Measurements from ENCODE around the gene ZNF143. TPM values are rescaled to one million over a fixed set of nuclear protein-coding genes. Genes with fewer than 3 reads are reported as not detected.

The ZNF143 gene
- total and polyA plus RNA-seq, 7 experiments from 2014 or later: 29.6 to 47.5 (median 41.5) TPM

- Histone ChIP-seq H3K9me3 (ENCODE audit: control insufficient read depth in 2 of 3, low read length in 3 of 3) (no peaks in the 10 kb centered on the region), H3K27me3 (ENCODE audit: control insufficient read depth in 2 of 2, insufficient read depth in 2 of 2, low read length in 2 of 2) (no peaks in the 10 kb centered on the region), H3K4me3 (ENCODE audit: low read length) (no peak overlapping the region), H3K4me1 (ENCODE audit: control insufficient read depth in 2 of 2, insufficient read depth in 2 of 2, low read length in 2 of 2) (no peaks in the 10 kb centered on the region), H3K27ac (ENCODE audit: low read depth, low read length) (no peak overlapping the region), H3K36me3 (ENCODE audit: control insufficient read depth in 2 of 3, insufficient read depth in 3 of 3, low read length in 3 of 3) (peaks cover 0 to 26% (median 6%) of the 10 kb centered on the region in 3 experiments)
- CTCF ChIA-PET: no interaction called here
- POLR2A ChIA-PET: no interaction called here
- intact Hi-C loops (cut with micrococcal nuclease): no loop called here
- Mint-ChIP-seq H3K27ac (no peak overlapping the region), H3K4me3 (no peak overlapping the region), H3K4me1 (no peaks in the 10 kb centered on the region), H3K27me3 (no peaks in the 10 kb centered on the region), H3K36me3 (peaks cover 0 to 29% (median 22%) of the 10 kb centered on the region in 5 donors), H3K9me3 (no peaks in the 10 kb centered on the region)
- no peak for ATAC-seq
- DNase-seq: no peak
These were observed 64.3 kb downstream of the ZNF143 start for GRCh38 chr11:9525116-9525515.

- no peak for DNase-seq
- intact Hi-C loops (cut with micrococcal nuclease): no loop called here
- Histone ChIP-seq H3K27ac (ENCODE audit: low read depth, low read length) (no peak overlapping the region), H3K9me3 (ENCODE audit: control insufficient read depth in 2 of 3, low read length in 3 of 3) (no peaks in the 10 kb centered on the region), H3K27me3 (ENCODE audit: control insufficient read depth in 2 of 2, insufficient read depth in 2 of 2, low read length in 2 of 2) (no peaks in the 10 kb centered on the region), H3K4me1 (ENCODE audit: control insufficient read depth in 2 of 2, insufficient read depth in 2 of 2, low read length in 2 of 2) (no peaks in the 10 kb centered on the region), H3K4me3 (ENCODE audit: low read length) (no peak overlapping the region), H3K36me3 (ENCODE audit: control insufficient read depth in 2 of 3, insufficient read depth in 3 of 3, low read length in 3 of 3) (peaks cover 0 to 26% (median 6%) of the 10 kb centered on the region in 3 experiments)
- CTCF ChIA-PET: no interaction called here
- no peak for ATAC-seq
- Mint-ChIP-seq H3K36me3 (peaks cover 0 to 29% (median 20%) of the 10 kb centered on the region in 5 donors), H3K27me3 (no peaks in the 10 kb centered on the region), H3K4me1 (no peaks in the 10 kb centered on the region), H3K4me3 (no peak overlapping the region), H3K9me3 (no peaks in the 10 kb centered on the region), H3K27ac (no peak overlapping the region)
- POLR2A ChIA-PET: no interaction called here
These were observed 66.8 kb downstream of the ZNF143 start for GRCh38 chr11:9527481-9528135.

DNA sequence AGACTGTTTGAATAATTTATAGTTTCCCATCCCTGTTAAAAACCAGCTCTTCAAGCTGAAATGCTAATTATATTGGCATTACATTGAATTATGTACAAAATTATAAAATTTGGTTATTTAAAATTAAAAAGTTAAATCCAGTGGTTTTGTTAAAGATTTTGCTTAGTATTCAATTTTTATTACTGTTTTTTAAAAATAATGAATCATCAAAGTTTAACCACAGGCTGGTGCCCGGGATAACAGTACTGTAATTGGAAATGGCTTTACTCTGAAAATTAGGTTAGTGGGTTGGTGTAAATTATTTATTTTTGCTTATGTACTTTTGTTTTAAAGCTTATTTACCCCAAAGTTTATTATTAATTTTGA lies 67.3 kb downstream of the ZNF143 start:
- no peak overlapping the region for H3K4me3 Mint-ChIP-seq
- H3K36me3 ChIP-seq (ENCODE audit: control insufficient read depth in 2 of 3, insufficient read depth in 3 of 3, low read length in 3 of 3): peaks cover 0 to 26% (median 2%) of the 10 kb centered on the region in 3 experiments
- ChIA-PET POLR2A (no interaction called here), CTCF (no interaction called here)
- H3K9me3 ChIP-seq (ENCODE audit: control insufficient read depth in 2 of 3, low read length in 3 of 3): no peaks in the 10 kb centered on the region
- no peak overlapping the region for H3K4me3 ChIP-seq (ENCODE audit: low read length)
- no peaks in the 10 kb centered on the region for H3K27me3 ChIP-seq (ENCODE audit: control insufficient read depth in 2 of 2, insufficient read depth in 2 of 2, low read length in 2 of 2)
- intact Hi-C loops (cut with micrococcal nuclease): no loop called here
- ATAC-seq (no peak), DNase-seq (no peak)
- H3K27ac ChIP-seq (ENCODE audit: low read depth, low read length): no peak overlapping the region
- H3K4me1 Mint-ChIP-seq: no peaks in the 10 kb centered on the region
- no peak overlapping the region for H3K27ac Mint-ChIP-seq
- no peaks in the 10 kb centered on the region for H3K4me1 ChIP-seq (ENCODE audit: control insufficient read depth in 2 of 2, insufficient read depth in 2 of 2, low read length in 2 of 2)
- peaks cover 0 to 29% (median 20%) of the 10 kb centered on the region in 5 donors for H3K36me3 Mint-ChIP-seq
- no peaks in the 10 kb centered on the region for H3K27me3 Mint-ChIP-seq
- no peaks in the 10 kb centered on the region for H3K9me3 Mint-ChIP-seq

DNA sequence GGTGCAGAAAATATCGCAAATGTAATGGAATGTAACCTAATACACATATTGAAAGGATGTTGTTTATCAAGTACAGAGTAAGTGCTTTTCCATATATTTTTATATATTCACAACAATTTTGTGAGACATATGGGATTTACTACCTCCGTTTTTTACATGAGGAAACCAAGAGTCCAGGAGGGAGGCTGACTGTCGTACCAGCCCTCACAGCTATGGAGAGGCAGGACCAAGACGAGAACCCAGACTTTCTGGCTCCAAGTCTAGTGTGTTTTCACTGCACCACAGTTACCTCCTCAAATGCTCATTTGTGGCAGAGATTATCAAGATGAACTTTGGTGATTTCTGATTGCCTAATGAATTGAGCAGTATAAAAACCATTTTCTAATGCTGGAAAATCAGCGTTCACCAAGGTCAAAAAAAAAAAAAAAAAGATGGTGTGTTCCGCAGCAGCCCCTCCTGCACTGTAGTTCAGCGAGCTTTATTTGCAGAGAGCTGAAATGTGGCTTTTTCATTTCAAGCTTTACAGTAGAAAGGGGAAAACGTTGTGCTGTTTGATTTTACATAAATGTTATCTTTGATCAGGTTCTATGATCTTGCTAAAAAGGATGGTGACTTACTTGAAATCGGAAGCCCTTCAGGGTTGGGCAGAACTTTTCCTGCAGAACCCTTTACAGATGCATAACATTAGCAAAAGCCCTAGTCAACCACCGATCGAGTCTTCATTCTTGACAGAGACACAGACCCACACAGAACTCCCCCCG lies 67.9 kb downstream of the ZNF143 start:
- CTCF ChIA-PET: interaction anchor here (1.3 kb wide), 1 partner anchor 84 kb away, joined by 7 read pairs; no protein-coding TSS in a partner anchor
- Histone ChIP-seq H3K27ac (ENCODE audit: low read depth, low read length) (no peak overlapping the region), H3K27me3 (ENCODE audit: control insufficient read depth in 2 of 2, insufficient read depth in 2 of 2, low read length in 2 of 2) (no peaks in the 10 kb centered on the region)

GRCh38 chr11:9529334-9529650 lies 68.5 kb downstream of the ZNF143 start:
- Mint-ChIP-seq H3K27ac (no peak overlapping the region), H3K4me3 (peak overlapping the region in 1 of 10 donors; percentile 21), H3K9me3 (no peaks in the 10 kb centered on the region), H3K36me3 (peaks cover 0 to 25% (median 19%) of the 10 kb centered on the region in 5 donors), H3K27me3 (no peaks in the 10 kb centered on the region), H3K4me1 (no peaks in the 10 kb centered on the region)
- ATAC-seq (no peak), DNase-seq (no peak)
- H3K27ac ChIP-seq (ENCODE audit: low read depth, low read length): no peak overlapping the region
- no peak overlapping the region for H3K4me3 ChIP-seq (ENCODE audit: low read length)
- peaks cover 0 to 26% (median 0%) of the 10 kb centered on the region in 3 experiments for H3K36me3 ChIP-seq (ENCODE audit: control insufficient read depth in 2 of 3, insufficient read depth in 3 of 3, low read length in 3 of 3)
- no peaks in the 10 kb centered on the region for H3K4me1 ChIP-seq (ENCODE audit: control insufficient read depth in 2 of 2, insufficient read depth in 2 of 2, low read length in 2 of 2)
- ChIA-PET CTCF (interaction anchor here (1.3 kb wide), 1 partner anchor 84 kb away, joined by 7 read pairs; no protein-coding TSS in a partner anchor), POLR2A (no interaction called here)
- H3K9me3 ChIP-seq (ENCODE audit: control insufficient read depth in 2 of 3, low read length in 3 of 3): no peaks in the 10 kb centered on the region
- no peaks in the 10 kb centered on the region for H3K27me3 ChIP-seq (ENCODE audit: control insufficient read depth in 2 of 2, insufficient read depth in 2 of 2, low read length in 2 of 2)
- intact Hi-C loops (cut with micrococcal nuclease): no loop called here

More for the DNA sequence above, 67.9 kb downstream of the ZNF143 start:
- DNase-seq (no peak), ATAC-seq (no peak)
- Histone ChIP-seq H3K4me1 (ENCODE audit: control insufficient read depth in 2 of 2, insufficient read depth in 2 of 2, low read length in 2 of 2) (no peaks in the 10 kb centered on the region), H3K36me3 (ENCODE audit: control insufficient read depth in 2 of 3, insufficient read depth in 3 of 3, low read length in 3 of 3) (peaks cover 0 to 26% (median 0%) of the 10 kb centered on the region in 3 experiments), H3K4me3 (ENCODE audit: low read length) (no peak overlapping the region), H3K9me3 (ENCODE audit: control insufficient read depth in 2 of 3, low read length in 3 of 3) (no peaks in the 10 kb centered on the region)
- Mint-ChIP-seq H3K27ac (peak overlapping the region in 1 of 9 donors; percentile 32), H3K4me3 (peak overlapping the region in 1 of 10 donors; percentile 21), H3K36me3 (peaks cover 0 to 29% (median 20%) of the 10 kb centered on the region in 5 donors), H3K9me3 (no peaks in the 10 kb centered on the region), H3K27me3 (no peaks in the 10 kb centered on the region), H3K4me1 (no peaks in the 10 kb centered on the region)
- POLR2A ChIA-PET: no interaction called here
- intact Hi-C loops (cut with micrococcal nuclease): no loop called here

DNA sequence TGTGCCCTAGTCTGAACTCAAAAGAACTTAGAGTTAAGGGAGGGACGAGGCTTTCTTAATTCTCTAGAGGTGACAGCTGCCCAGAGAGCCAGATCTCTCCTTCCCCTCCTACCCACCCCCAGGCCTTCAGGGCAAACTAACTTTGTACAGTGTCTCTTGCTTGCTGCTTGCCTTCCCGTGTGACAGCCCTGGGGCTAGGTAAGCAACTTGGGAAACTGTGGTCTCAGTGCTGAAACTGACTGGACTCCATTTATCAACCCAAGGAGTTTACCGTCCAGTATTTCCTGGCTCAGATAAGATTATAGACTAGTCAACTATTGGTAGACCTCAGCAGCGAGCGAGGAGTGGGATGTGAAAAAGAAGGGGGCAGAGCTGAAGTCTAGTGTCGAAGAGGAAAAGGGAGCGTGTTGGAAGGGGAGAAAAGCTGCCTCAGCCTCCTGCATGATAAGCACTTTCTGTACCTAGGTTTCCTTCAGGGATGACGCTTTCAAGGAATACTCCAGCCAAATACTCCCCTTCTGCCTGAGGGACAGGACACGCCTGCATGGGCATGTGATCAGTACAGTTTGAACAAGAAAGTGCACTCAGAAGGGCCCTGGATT lies 69.3 kb downstream of the ZNF143 start:
- Histone ChIP-seq H3K36me3 (ENCODE audit: control insufficient read depth in 2 of 3, insufficient read depth in 3 of 3, low read length in 3 of 3) (peaks cover 0 to 19% (median 0%) of the 10 kb centered on the region in 3 experiments), H3K27me3 (ENCODE audit: control insufficient read depth in 2 of 2, insufficient read depth in 2 of 2, low read length in 2 of 2) (no peaks in the 10 kb centered on the region), H3K4me3 (ENCODE audit: low read length) (no peak overlapping the region), H3K4me1 (ENCODE audit: control insufficient read depth in 2 of 2, insufficient read depth in 2 of 2, low read length in 2 of 2) (no peaks in the 10 kb centered on the region), H3K9me3 (ENCODE audit: control insufficient read depth in 2 of 3, low read length in 3 of 3) (no peaks in the 10 kb centered on the region), H3K27ac (ENCODE audit: low read depth, low read length) (no peak overlapping the region)
- Mint-ChIP-seq H3K27ac (peak overlapping the region in 2 of 9 donors; percentile 30 to 59), H3K36me3 (peaks cover 0 to 21% (median 16%) of the 10 kb centered on the region in 5 donors), H3K4me1 (no peaks in the 10 kb centered on the region), H3K4me3 (no peak overlapping the region), H3K27me3 (no peaks in the 10 kb centered on the region), H3K9me3 (no peaks in the 10 kb centered on the region)
- ChIA-PET POLR2A (no interaction called here), CTCF (interaction anchor here (0.6 to 1.0 kb wide), 2 partner anchors 83 to 420 kb away, joined by 3 to 7 read pairs; no protein-coding TSS in a partner anchor)
- DNase-seq (no peak), ATAC-seq (no peak)
- intact Hi-C loops (cut with micrococcal nuclease): loop anchor here in 1 of 2 donors (10.0 kb wide), 1 partner anchor 445 kb away; no protein-coding TSS in a partner anchor
